Osteoblast (primary cell): ENCODE results near the gene ATP6V1F. TPM values are rescaled to one million over a fixed set of nuclear protein-coding genes. Genes with fewer than 3 reads are reported as not detected.
A peak's percentile ranks its signal among the peaks of the same experiment; 100 is the strongest.

Experiments
- DNase-seq: peaks from one replicate; pipeline ENCODE4 v3.0.0; 2011; ENCODE audit warnings: low spot score, mixed read lengths; ENCODE audit not compliant: insufficient read length; ENCODE audit errors: missing footprints
- H2AFZ ChIP-seq: 2 replicates; pipeline ENCODE4 v1.6.0; 2011; ENCODE audit warnings: mild to moderate bottlenecking, low read length
- H3K27ac ChIP-seq: 2 replicates; pipeline ENCODE4 v1.5.1; 2011; ENCODE audit warnings: mild to moderate bottlenecking, low read depth, low read length, moderate library complexity
- H3K27me3 ChIP-seq: 2 replicates; pipeline ENCODE4 v1.6.0; 2012; ENCODE audit warnings: mild to moderate bottlenecking, control low read depth, inconsistent platforms, low read length, moderate library complexity; ENCODE audit not compliant: insufficient read depth
- H3K36me3 ChIP-seq: 2 replicates; pipeline ENCODE4 v1.5.1; 2011; ENCODE audit warnings: mild to moderate bottlenecking, low read length, control low read depth, moderate library complexity; ENCODE audit not compliant: insufficient read depth
- H3K4me1 ChIP-seq: 2 replicates; pipeline ENCODE4 v1.5.1; 2011; ENCODE audit warnings: mild to moderate bottlenecking, low read length, control low read depth, moderate library complexity; ENCODE audit not compliant: insufficient read depth
- H3K4me2 ChIP-seq: 2 replicates; pipeline ENCODE4 v1.6.0; 2011; ENCODE audit warnings: mild to moderate bottlenecking, low read length; ENCODE audit not compliant: insufficient read depth
- H3K4me3 ChIP-seq: fragments of 200-600 bp; sonication (generic); 3 replicates; pipeline ENCODE4 v1.5.1; 2012; ENCODE audit warnings: mild to moderate bottlenecking, low read length, inconsistent platforms; ENCODE audit not compliant: insufficient read depth
- H3K79me2 ChIP-seq: 2 replicates; pipeline ENCODE4 v1.6.0; 2012; ENCODE audit warnings: mild to moderate bottlenecking, low read length, control low read depth, inconsistent platforms; ENCODE audit not compliant: insufficient read depth
- H3K9me3 ChIP-seq: 2 replicates; pipeline ENCODE4 v1.5.1; 2011; ENCODE audit warnings: low read depth, low read length, control low read depth
- H4K20me1 ChIP-seq: 2 replicates; pipeline ENCODE4 v1.6.0; 2012; ENCODE audit warnings: mild to moderate bottlenecking, low read length, control low read depth; ENCODE audit not compliant: insufficient read depth
- CTCF ChIP-seq: IDR thresholded peaks from 2 replicates; pipeline ENCODE4 v1.5.1; 2011; ENCODE audit warnings: mild to moderate bottlenecking, low read depth, low read length, moderate library complexity; ENCODE audit errors: extremely low read depth
- total RNA-seq: library from RNA; depleted of rRNA; stranded (reverse); fragments of >200 nt; gene quantifications from 2 replicates; pipeline ENCODE4 v1.2.3, GENCODE V29; 2012

The ATP6V1F gene
- total RNA-seq, 1 donor = 91.9 TPM

GRCh38 chr7:128842674-128843641 lies 19.7 kb upstream of the ATP6V1F start:
- no peaks in the 10 kb centered on the region for H3K27me3 ChIP-seq
- H3K4me1 ChIP-seq = peaks cover 4% of the 10 kb centered on the region
- H3K79me2 ChIP-seq = peaks cover 30% of the 10 kb centered on the region
- H3K4me3 ChIP-seq = no peak overlapping the region
- peaks cover 77% of the 10 kb centered on the region for H4K20me1 ChIP-seq
- no peak overlapping the region for H3K4me2 ChIP-seq
- DNase-seq = peak; percentile 85
- no peaks in the 10 kb centered on the region for H3K9me3 ChIP-seq
- no peak overlapping the region for H2AFZ ChIP-seq
- H3K27ac ChIP-seq = no peak overlapping the region
- peaks cover 97% of the 10 kb centered on the region for H3K36me3 ChIP-seq
- no peak for TF ChIP-seq CTCF

DNA sequence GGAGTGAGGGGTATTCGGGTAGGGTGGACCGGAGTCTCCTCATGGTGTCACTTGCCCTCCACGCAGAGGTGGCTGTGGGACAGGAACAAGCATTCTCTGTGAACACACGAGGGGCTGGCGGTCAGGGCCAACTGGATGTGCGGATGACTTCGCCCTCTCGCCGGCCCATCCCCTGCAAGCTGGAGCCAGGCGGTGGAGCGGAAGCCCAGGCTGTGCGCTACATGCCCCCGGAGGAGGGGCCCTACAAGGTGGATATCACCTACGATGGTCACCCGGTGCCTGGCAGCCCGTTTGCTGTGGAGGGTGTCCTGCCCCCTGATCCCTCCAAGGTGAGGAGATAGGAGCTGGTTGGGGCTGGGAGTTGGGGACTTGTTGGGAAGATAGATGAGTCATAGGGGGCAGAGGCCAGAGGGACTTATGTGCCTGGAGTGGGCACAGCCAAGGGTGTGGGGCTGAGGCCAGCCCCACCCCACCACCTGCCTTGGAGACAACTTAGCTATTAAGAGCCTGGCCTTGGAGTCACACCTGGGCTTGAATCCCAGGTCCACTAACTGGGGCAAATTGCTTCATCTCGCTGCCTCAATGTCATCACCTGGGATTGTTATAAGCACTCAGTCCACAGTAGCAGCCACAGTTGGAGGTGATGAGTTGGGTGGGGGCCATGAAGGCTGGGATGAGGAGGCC lies 18.6 kb upstream of the ATP6V1F start:
- H3K4me1 ChIP-seq = peaks cover 4% of the 10 kb centered on the region
- TF ChIP-seq CTCF = no peak
- H3K9me3 ChIP-seq = no peaks in the 10 kb centered on the region
- no peak overlapping the region for H3K4me3 ChIP-seq
- no peak overlapping the region for H3K4me2 ChIP-seq
- no peak overlapping the region for H3K27ac ChIP-seq
- DNase-seq = peak; percentile 60
- peaks cover 20% of the 10 kb centered on the region for H3K79me2 ChIP-seq
- no peak overlapping the region for H2AFZ ChIP-seq
- H3K36me3 ChIP-seq = peaks cover 93% of the 10 kb centered on the region
- H3K27me3 ChIP-seq = no peaks in the 10 kb centered on the region
- H4K20me1 ChIP-seq = peaks cover 70% of the 10 kb centered on the region

- peaks cover 4% of the 10 kb centered on the region for H3K4me1 ChIP-seq
- H2AFZ ChIP-seq = no peak overlapping the region
- H3K79me2 ChIP-seq = peaks cover 14% of the 10 kb centered on the region
- no peak overlapping the region for H3K27ac ChIP-seq
- H3K4me3 ChIP-seq = no peak overlapping the region
- no peaks in the 10 kb centered on the region for H3K27me3 ChIP-seq
- no peaks in the 10 kb centered on the region for H3K9me3 ChIP-seq
- peaks cover 63% of the 10 kb centered on the region for H4K20me1 ChIP-seq
- H3K4me2 ChIP-seq = no peak overlapping the region
- DNase-seq = peak; percentile 76
- no peak for TF ChIP-seq CTCF
- H3K36me3 ChIP-seq = peaks cover 93% of the 10 kb centered on the region
These were observed 17.8 kb upstream of the ATP6V1F start for GRCh38 chr7:128844777-128845311.
